WTC11 (cell line): ENCODE results near the gene NKD1.

Source experiments
- CTCF ChIP-seq: fragments of 200-600 bp; IDR thresholded peaks from 2 replicates; pipeline ENCODE4 v1.8.0; 2022; ENCODE audit warnings: antibody characterized with exemption
- FOXJ3 ChIP-seq: sonication (generic); formaldehyde crosslinking; IDR thresholded peaks from 2 replicates; pipeline ENCODE4 v1.9.0; 2021; ENCODE audit warnings: missing genetic modification reagents, mild to moderate bottlenecking, borderline replicate concordance

- TF ChIP-seq CTCF (no peak), FOXJ3 (CRISPR knock-in tag) (no peak)
Measured at GRCh38 chr16:50516401-50516800, 31.8 kb upstream of the NKD1 start.
